ENCODE results near the gene MAMLD1.

Gene MAMLD1

DNA sequence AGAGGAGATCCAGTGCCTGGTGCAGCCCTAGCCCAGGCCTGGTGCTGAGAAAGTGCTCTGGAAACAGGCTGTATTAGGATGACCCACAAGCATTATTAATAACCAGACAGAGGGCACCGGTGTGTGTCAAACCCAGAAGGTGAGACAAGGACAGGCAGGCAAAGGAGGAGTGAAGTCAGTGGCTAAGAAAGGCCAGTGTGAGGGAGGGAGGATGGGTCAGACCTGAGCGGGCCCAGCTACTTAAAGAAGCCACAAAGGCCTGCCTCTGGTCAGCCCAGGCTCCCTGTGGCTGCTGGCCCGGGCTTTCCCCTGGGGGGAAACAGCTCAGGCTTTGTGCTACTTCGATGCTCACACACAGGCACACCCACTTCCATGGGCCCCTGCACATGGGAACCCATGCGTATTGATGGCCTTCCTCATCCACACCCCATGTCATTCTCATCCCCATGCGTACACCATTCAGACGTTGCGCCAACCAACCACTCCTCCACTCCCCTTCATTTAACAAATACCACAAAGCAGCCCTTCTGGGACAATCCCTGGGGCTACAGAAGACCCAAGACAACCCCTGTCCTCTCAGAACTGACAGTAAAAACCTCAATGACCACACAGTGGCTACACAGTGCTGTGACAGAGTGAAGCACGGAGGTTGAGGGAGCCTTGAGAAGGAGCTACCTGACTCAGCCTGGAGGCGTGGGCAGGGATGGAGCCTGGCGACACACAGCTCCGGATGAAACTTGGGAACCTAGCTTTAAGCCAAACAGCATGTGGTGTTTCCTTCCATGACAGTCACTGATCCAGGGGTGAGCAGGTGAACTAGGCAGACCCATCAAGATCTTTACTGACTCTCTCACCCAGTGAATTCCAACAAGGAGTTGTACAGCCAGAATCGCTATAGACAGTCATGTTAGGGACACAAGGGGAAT, 180.4 kb downstream of the MAMLD1 start:
- peak; percentile 60 for DNase-seq (ENCODE audit: extremely low read depth, insufficient read length)

DNA sequence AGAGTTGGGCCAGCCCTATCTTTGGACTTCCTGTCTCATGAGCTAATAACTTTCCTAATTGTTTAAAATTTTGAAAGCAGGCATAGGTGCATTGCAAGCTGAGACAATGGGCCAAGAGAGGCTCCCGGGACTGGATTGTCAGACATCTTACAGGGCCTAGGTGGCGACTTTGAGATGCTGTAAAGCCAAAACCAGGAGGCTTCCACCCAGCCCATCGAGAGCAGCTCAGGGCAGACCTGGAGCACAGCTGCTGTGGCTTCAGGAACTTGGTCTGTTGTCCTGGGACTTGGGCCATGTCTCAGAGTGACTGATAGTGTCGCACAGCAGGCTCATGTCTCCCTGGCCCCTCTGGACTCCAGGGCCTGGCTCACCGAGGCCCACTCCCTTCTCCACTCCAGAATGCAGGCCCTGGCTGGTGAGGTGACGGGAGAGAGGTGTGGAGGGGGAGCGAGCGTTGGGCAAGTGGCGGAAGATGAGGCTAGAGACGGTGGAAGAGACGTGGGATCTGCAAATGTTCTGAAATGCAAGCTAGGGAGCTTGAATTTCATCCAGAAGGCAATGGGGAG, 181.2 kb downstream of the MAMLD1 start:
- no peaks in the 10 kb centered on the region for H3K36me3 ChIP-seq (ENCODE audit: control insufficient read depth, insufficient read depth, low read length)
- no peaks in the 10 kb centered on the region for H3K27me3 ChIP-seq (replicated peaks; ENCODE audit: control insufficient read depth, insufficient read depth, low read length)
- TF ChIP-seq, protein P1, sequence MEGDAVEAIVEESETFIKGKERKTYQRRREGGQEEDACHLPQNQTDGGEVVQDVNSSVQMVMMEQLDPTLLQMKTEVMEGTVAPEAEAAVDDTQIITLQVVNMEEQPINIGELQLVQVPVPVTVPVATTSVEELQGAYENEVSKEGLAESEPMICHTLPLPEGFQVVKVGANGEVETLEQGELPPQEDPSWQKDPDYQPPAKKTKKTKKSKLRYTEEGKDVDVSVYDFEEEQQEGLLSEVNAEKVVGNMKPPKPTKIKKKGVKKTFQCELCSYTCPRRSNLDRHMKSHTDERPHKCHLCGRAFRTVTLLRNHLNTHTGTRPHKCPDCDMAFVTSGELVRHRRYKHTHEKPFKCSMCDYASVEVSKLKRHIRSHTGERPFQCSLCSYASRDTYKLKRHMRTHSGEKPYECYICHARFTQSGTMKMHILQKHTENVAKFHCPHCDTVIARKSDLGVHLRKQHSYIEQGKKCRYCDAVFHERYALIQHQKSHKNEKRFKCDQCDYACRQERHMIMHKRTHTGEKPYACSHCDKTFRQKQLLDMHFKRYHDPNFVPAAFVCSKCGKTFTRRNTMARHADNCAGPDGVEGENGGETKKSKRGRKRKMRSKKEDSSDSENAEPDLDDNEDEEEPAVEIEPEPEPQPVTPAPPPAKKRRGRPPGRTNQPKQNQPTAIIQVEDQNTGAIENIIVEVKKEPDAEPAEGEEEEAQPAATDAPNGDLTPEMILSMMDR (IDR thresholded peaks at IDR 0.05; ENCODE audit: insufficient read depth, low read length, poor library complexity, severe bottlenecking), result no peak
- DNase-seq (ENCODE audit: extremely low read depth, insufficient read length), result no peak
- H3K4me3 ChIP-seq (replicated peaks; ENCODE audit: low read depth, low read length), result no peak overlapping the region

More for the DNA sequence above, 180.4 kb downstream of the MAMLD1 start:
- no peak overlapping the region for H3K4me3 ChIP-seq (replicated peaks; ENCODE audit: low read depth, low read length)
- no peaks in the 10 kb centered on the region for H3K27me3 ChIP-seq (replicated peaks; ENCODE audit: control insufficient read depth, insufficient read depth, low read length)
- TF ChIP-seq, protein P1 (IDR thresholded peaks at IDR 0.05; ENCODE audit: insufficient read depth, low read length, poor library complexity, severe bottlenecking), result no peak
- H3K36me3 ChIP-seq (ENCODE audit: control insufficient read depth, insufficient read depth, low read length), result no peaks in the 10 kb centered on the region

DNA sequence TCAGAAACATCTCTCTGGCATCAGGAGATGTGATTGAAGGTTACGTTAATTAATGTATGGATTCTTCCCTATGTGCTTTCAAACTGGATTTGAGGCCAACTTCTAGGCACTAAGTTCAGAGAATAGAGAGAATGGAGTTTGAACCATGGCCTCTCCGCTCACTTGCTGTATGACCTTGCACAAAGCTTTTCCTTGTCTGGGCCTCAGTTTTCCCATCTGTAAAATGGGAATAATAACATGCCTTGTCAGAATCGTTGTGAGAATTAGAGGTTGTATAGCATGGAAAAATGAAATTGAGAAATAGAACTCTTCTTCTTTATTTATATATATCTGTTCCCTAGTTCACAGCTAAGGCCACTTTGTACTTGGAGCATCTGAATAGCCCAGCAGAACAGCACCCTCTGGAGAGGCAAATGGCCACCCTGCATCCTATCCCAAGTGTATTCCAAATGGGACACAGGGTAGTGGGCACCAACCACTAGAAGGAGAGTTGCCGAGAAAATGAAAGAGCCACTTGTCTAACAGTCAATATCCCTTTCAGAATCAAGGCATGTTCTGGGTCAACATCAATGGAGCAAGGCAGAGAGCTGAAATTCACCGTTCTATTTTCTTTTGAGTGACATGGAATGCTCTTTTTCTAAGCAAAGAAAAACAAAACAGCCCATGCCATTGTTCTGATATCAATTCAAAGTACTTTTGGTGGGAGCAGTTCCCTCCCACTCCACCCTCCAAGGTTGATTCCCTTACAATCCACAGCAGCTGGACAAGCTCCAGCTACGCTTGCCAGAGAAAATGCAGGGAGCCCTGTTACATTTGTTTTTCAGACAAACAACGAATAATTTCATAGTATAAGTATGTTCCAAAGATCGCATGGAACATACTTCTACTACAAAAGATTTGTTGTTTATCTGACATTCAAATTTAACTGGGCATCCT, 182.0 kb downstream of the MAMLD1 start:
- Histone ChIP-seq H3K27me3 (replicated peaks; ENCODE audit: control insufficient read depth, insufficient read depth, low read length) (no peaks in the 10 kb centered on the region; the same call in 1 of the 2 replicates), H3K4me3 (replicated peaks; ENCODE audit: low read depth, low read length) (no peak overlapping the region), H3K36me3 (ENCODE audit: control insufficient read depth, insufficient read depth, low read length) (no peaks in the 10 kb centered on the region)
- DNase-seq (ENCODE audit: extremely low read depth, insufficient read length), result no peak
- TF ChIP-seq, protein P1 (IDR thresholded peaks at IDR 0.05; ENCODE audit: insufficient read depth, low read length, poor library complexity, severe bottlenecking), result no peak

DNA sequence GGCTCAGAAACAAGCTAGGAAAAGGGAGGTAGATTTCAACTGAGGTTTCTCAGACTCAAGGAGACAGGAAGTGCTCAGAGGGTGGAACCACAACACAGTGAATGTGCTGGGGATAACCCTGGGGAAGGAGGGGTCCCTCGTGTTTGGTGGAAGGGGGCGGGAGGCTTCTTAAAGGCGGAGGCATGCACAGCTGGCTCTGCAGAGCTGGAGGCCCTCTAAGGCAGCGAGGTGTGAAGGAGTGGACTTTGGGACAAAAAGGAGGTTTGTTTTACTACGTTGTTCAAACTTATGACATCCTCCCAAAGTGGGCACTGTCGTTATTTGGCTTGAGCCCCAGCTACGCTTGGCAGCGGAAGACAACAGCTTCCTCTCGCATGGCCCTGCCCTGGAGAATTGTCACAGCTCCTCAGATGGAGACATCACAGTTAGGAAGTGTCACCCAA, 183.6 kb downstream of the MAMLD1 start:
- TF ChIP-seq, protein P1 (IDR thresholded peaks at IDR 0.05; ENCODE audit: insufficient read depth, low read length, poor library complexity, severe bottlenecking), result no peak
- Histone ChIP-seq H3K36me3 (ENCODE audit: control insufficient read depth, insufficient read depth, low read length) (no peaks in the 10 kb centered on the region), H3K27me3 (replicated peaks; ENCODE audit: control insufficient read depth, insufficient read depth, low read length) (no peaks in the 10 kb centered on the region; the same call in 1 of the 2 replicates), H3K4me3 (replicated peaks; ENCODE audit: low read depth, low read length) (no peak overlapping the region)
- no peak for DNase-seq (ENCODE audit: extremely low read depth, insufficient read length)

DNA sequence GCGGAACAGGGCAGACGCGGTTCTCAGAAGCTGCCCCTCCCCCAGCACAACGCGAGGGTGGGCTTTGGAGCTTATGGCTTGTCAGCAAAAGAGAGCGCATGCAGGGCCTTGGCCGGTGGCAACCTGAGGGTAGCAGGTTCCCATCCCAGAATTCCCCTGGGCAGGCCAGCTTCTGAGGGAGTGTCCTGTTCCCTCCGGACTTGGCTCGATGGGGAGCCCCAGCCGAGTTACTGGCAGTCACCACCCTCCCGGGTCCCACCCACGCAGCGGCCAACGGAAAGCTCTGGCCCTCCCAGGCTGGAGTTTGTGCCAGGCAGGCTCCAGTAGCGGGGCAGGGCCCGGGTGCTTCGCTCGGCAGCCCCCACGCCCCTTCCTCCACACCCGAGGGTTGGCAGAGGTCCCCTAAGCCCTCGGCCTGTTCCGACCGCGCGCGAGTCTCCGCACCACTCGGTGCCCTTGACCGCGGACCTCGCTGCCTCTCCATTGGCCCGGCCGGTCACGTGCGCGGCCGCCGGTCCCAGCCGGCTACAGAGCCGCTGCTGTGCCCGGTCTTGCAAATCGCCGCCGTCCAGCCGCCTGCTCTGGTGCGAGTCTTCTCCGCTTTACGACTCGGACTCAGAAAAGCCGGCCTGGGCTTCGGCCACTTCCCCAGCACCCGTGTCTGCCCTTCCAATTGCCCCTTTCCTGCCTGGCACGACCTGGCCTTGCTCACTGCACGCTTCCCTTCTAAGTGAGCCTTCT, 184.4 kb downstream of the MAMLD1 start:
- TF ChIP-seq, protein P1 (IDR thresholded peaks at IDR 0.05; ENCODE audit: insufficient read depth, low read length, poor library complexity, severe bottlenecking), result no peak
- Histone ChIP-seq H3K4me3 (replicated peaks; ENCODE audit: low read depth, low read length) (peak overlapping the region; percentile 19), H3K36me3 (ENCODE audit: control insufficient read depth, insufficient read depth, low read length) (no peaks in the 10 kb centered on the region), H3K27me3 (replicated peaks; ENCODE audit: control insufficient read depth, insufficient read depth, low read length) (no peaks in the 10 kb centered on the region; the same call in 1 of the 2 replicates)
- peak; percentile 63 for DNase-seq (ENCODE audit: extremely low read depth, insufficient read length)
